HL-60 (cell line): ENCODE results near the gene IRX6.
A peak's percentile ranks its signal among the peaks of the same experiment; 100 is the strongest.

Experiments used
- DNase-seq, 2 experiments: peaks; one replicate each; pipeline ENCODE4 v3.0.0-alpha.2; 2010 to 2020; ENCODE audit warnings: low read depth in 1 of 2, low spot score in 1 of 2
- H3K27ac ChIP-seq: fragments of 250-450 bp; sonication (Bioruptor Pico); replicated peaks from 2 replicates; pipeline ENCODE4 v1.5.1; 2020; ENCODE audit warnings: mild to moderate bottlenecking, moderate library complexity
- H3K27me3 ChIP-seq: fragments of 250-450 bp; sonication (Bioruptor Pico); 2 replicates; pipeline ENCODE4 v1.5.1; 2021; ENCODE audit warnings: mild to moderate bottlenecking, moderate library complexity; ENCODE audit not compliant: insufficient read depth, poor library complexity, severe bottlenecking
- H3K4me3 ChIP-seq: replicated peaks from 2 replicates; pipeline ENCODE4 v1.5.1; 2011; ENCODE audit warnings: mild to moderate bottlenecking, control low read depth, low read length; ENCODE audit not compliant: insufficient read depth
- CTCF ChIP-seq: IDR thresholded peaks from one replicate; pipeline ENCODE4 v1.5.1; 2011; ENCODE audit warnings: low read length, control low read depth, inconsistent platforms; ENCODE audit not compliant: insufficient read depth
- GABPA ChIP-seq: IDR thresholded peaks from 2 replicates; pipeline ENCODE4 v1.6.1; 2012; ENCODE audit warnings: low read depth
- POLR2AphosphoS5 ChIP-seq: IDR thresholded peaks from 2 replicates; pipeline ENCODE4 v1.6.1; 2012; ENCODE audit warnings: low read depth
- REST ChIP-seq: IDR thresholded peaks from 2 replicates; pipeline ENCODE4 v1.6.1; 2012; ENCODE audit warnings: low read depth; ENCODE audit not compliant: insufficient replicate concordance
- SPI1 ChIP-seq: IDR thresholded peaks from 2 replicates; pipeline ENCODE4 v1.6.1; 2012; ENCODE audit warnings: low read depth, mild to moderate bottlenecking, borderline replicate concordance

IRX6 gene

GRCh38 chr16:55369151-55369550 lies 45.1 kb downstream of the IRX6 start:
- H3K27me3 ChIP-seq = no peaks in the 10 kb centered on the region
- H3K4me3 ChIP-seq = no peak overlapping the region
- no peak overlapping the region for H3K27ac ChIP-seq
- no peak for TF ChIP-seq CTCF
- no peak for TF ChIP-seq POLR2AphosphoS5
- no peak for TF ChIP-seq GABPA
- no peak for TF ChIP-seq REST
- TF ChIP-seq SPI1 = no peak
- DNase-seq = no peak

GRCh38 chr16:55370762-55371482 lies 46.9 kb downstream of the IRX6 start:
- H3K27me3 ChIP-seq = no peaks in the 10 kb centered on the region
- no peak overlapping the region for H3K27ac ChIP-seq
- DNase-seq = peak in 1 of 2 experiments; percentile 72
- TF ChIP-seq CTCF (no peak), POLR2AphosphoS5 (no peak), REST (no peak), GABPA (no peak), SPI1 (no peak)
- no peak overlapping the region for H3K4me3 ChIP-seq

GRCh38 chr16:55372792-55373488 lies 48.9 kb downstream of the IRX6 start:
- H3K4me3 ChIP-seq = no peak overlapping the region
- TF ChIP-seq REST (no peak), SPI1 (no peak), POLR2AphosphoS5 (no peak), GABPA (no peak), CTCF (no peak)
- H3K27ac ChIP-seq = no peak overlapping the region
- no peak for DNase-seq
- no peaks in the 10 kb centered on the region for H3K27me3 ChIP-seq
